Colonic mucosa (tissue), 4 donors: Measurements from ENCODE around the gene HDLBP. TPM values are rescaled to one million over a fixed set of nuclear protein-coding genes. Genes with fewer than 3 reads are reported as not detected.

ENCODE experiments used
- DNase-seq: peaks from one replicate; pipeline ENCODE4 v3.0.0-alpha.2; 2020
- H3K27ac ChIP-seq: fragments of 200-600 bp; one replicate; pipeline ENCODE4 v1.8.0; 2021
- H3K27me3 ChIP-seq: fragments of 200-600 bp; one replicate; pipeline ENCODE4 v1.8.0; 2021
- H3K36me3 ChIP-seq: fragments of 200-600 bp; one replicate; pipeline ENCODE4 v1.8.0; 2021
- H3K4me1 ChIP-seq: fragments of 200-600 bp; one replicate; pipeline ENCODE4 v1.8.0; 2021; ENCODE audit warnings: mild to moderate bottlenecking
- H3K4me3 ChIP-seq: fragments of 200-600 bp; one replicate; pipeline ENCODE4 v1.8.0; 2021
- H3K9ac ChIP-seq, 2 donors: one replicate each; pipeline ENCODE4 v1.7.0; 2013; ENCODE audit warnings: control low read depth in 2 of 2, low read depth in 2 of 2, low read length in 2 of 2
- H3K9me3 ChIP-seq: fragments of 200-600 bp; one replicate; pipeline ENCODE4 v1.8.0; 2021
- intact Hi-C: fragments of 100-400 bp; cut with DNase I; formaldehyde crosslinking; loops from one replicate; pipeline ENCODE4 v1.14.1; 2022
- total RNA-seq, 2 donors: library from RNA; stranded (reverse); fragmentation: NEBNext Ultra II Directional in 1 of 2; extraction: Animal tissue kit (Norgen Biotek cat#: 25700) in 1 of 2; gene quantifications; one replicate each; pipeline ENCODE4 v1.2.1, GENCODE V29; 2021
- TF ChIP-seq, protein P1 (sequence below): fragments of 200-600 bp; IDR thresholded peaks from one replicate; pipeline ENCODE4 v1.8.0; 2022; ENCODE audit warnings: antibody characterized with exemption, mild to moderate bottlenecking
- donor health status: healthy.
- donor health status: DM: no; HTN: no; CAD: no.
- donor health status: DM: no; HTN: no; CAD: no.

The HDLBP gene
- total RNA-seq, 2 donors from 2014 or later: 483 to 625 TPM

DNA sequence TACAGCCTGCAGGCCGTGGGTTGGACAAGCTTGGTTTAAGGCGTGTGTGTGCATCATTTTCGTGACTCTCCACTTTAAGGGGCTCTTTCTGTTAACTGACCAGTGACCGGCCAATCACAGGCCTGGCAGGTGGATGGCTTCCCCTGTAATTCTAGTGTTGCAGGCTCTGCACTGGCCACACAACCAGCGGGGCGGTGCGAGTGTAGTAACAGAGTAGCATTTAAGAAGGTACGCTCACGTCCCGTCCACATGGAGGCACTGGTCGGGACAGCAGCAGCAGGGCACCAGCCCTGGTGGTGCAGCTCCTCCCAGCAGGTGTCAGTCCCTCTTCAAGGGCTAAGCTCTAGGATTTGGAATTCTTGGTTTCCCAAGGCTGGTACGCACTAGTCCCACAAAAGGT, 135.0 kb downstream of the HDLBP start:
- Histone ChIP-seq H3K27ac (no peak overlapping the region), H3K9ac (no peak overlapping the region), H3K27me3 (no peaks in the 10 kb centered on the region), H3K4me1 (no peaks in the 10 kb centered on the region), H3K36me3 (no peaks in the 10 kb centered on the region), H3K9me3 (no peaks in the 10 kb centered on the region), H3K4me3 (no peak overlapping the region)
- intact Hi-C loops: no loop called here
- DNase-seq: no peak
- TF ChIP-seq, protein P1, sequence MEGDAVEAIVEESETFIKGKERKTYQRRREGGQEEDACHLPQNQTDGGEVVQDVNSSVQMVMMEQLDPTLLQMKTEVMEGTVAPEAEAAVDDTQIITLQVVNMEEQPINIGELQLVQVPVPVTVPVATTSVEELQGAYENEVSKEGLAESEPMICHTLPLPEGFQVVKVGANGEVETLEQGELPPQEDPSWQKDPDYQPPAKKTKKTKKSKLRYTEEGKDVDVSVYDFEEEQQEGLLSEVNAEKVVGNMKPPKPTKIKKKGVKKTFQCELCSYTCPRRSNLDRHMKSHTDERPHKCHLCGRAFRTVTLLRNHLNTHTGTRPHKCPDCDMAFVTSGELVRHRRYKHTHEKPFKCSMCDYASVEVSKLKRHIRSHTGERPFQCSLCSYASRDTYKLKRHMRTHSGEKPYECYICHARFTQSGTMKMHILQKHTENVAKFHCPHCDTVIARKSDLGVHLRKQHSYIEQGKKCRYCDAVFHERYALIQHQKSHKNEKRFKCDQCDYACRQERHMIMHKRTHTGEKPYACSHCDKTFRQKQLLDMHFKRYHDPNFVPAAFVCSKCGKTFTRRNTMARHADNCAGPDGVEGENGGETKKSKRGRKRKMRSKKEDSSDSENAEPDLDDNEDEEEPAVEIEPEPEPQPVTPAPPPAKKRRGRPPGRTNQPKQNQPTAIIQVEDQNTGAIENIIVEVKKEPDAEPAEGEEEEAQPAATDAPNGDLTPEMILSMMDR: no peak

DNA sequence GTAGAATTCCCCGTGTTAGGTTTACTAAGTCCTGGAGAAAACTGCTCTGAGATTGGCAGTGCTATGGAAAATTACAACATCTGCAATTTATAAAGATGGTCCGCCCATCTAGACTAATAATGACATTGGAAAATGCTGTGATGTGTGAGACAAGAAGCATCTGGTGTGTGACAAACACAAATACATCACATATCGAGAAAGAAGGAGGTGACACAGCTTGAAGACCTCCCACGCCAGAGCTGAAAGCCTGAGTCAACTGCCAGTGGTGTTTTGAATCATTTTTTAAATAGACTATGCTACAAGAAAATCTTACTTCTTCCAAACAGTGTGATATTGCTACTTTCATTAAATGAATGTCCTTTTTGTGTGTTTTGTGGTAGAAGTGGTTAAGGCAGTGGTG, 135.6 kb downstream of the HDLBP start:
- H3K27me3 ChIP-seq: no peaks in the 10 kb centered on the region
- TF ChIP-seq, protein P1: no peak
- no peak for DNase-seq
- H3K9ac ChIP-seq: no peak overlapping the region
- no peaks in the 10 kb centered on the region for H3K4me1 ChIP-seq
- intact Hi-C loops: no loop called here
- no peaks in the 10 kb centered on the region for H3K9me3 ChIP-seq
- H3K36me3 ChIP-seq: no peaks in the 10 kb centered on the region
- no peak overlapping the region for H3K4me3 ChIP-seq
- H3K27ac ChIP-seq: no peak overlapping the region

DNA sequence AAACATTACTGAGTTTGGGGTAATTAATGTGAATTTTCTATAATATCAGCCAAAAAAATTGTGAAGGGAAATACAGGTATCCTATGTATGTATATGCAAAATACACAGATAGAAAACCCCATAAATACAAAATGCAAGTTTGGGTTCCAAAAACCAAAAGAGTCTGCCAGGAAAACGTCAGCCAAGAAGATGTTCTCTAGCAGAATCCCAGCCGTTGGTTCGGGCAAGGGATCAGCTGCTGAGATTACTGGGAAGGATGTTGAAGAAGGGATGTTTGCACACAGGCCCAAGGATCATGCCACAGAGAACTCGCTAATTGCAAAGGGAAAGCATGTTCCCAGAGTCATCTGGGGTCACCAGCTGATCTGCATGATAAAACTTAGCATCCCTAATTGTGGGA, 136.5 kb downstream of the HDLBP start:
- intact Hi-C loops: no loop called here
- TF ChIP-seq, protein P1: no peak
- Histone ChIP-seq H3K4me3 (no peak overlapping the region), H3K27me3 (no peaks in the 10 kb centered on the region), H3K9me3 (no peaks in the 10 kb centered on the region), H3K27ac (no peak overlapping the region), H3K4me1 (no peaks in the 10 kb centered on the region), H3K9ac (no peak overlapping the region), H3K36me3 (no peaks in the 10 kb centered on the region)
- DNase-seq: no peak

DNA sequence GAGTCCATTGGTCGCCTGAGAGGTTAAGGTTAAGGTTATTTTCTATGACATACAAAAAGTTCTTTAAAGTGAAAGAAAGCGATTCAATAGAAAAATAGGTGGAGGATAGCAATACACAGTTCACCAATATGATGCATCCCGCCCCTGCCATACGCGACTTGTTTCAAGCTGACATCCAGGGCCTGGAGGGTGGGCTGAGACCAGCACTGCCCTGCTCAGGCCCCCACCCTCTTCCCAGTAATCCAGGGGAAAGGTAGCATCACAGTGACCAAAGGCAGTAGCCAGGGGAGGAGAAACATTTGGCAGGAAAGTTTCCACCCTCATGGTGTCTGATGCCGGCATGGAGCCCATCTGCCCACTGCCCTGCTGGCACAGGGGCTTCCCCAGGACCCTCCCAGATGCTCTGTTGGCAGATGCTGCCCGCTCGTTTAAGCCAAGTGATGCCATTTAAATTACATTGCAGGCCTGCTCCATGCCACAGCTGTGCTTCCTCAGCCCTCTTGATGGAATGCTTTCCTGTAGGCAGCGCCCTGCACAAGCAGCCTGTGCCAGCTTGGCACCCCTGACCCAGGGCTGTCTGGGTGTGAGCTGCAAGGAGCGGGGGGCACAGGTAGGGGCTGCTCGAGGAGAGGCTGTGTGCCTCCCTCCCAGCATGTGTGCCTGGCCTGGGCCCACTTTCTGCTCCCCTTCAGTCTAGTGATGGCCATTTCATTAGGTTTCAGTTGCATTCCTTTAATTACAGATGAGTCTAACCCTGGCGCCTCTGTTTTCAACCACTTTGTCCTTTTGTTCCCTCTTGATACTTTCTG, 137.7 kb downstream of the HDLBP start:
- Histone ChIP-seq H3K9ac (no peak overlapping the region), H3K4me3 (no peak overlapping the region), H3K36me3 (no peaks in the 10 kb centered on the region), H3K27ac (no peak overlapping the region), H3K9me3 (no peaks in the 10 kb centered on the region), H3K27me3 (no peaks in the 10 kb centered on the region), H3K4me1 (no peaks in the 10 kb centered on the region)
- no peak for DNase-seq
- TF ChIP-seq, protein P1: no peak
- intact Hi-C loops: no loop called here

Other genes starting within 250 kb of the HDLBP start
- 10 to 100 TPM; 20.2 to 25.5 TPM for gene MTERF4, start 213.4 kb downstream of the HDLBP start, total RNA-seq
- 10 to 100 TPM in 1 of 2 donors, 1 to 10 TPM in 1; 5.6 to 39.2 TPM for gene PASK, start 166.2 kb downstream of the HDLBP start, total RNA-seq
- gene PPP1R7, start 165.2 kb downstream of the HDLBP start, total RNA-seq: 10 to 100 TPM; 74.7 to 77.8 TPM
- gene ANO7, start 127.0 kb downstream of the HDLBP start, total RNA-seq: 10 to 100 TPM; 41.4 to 55.0 TPM
- 100 to 1,000 TPM; 196 to 244 TPM for gene SEPTIN2, start 253 bp upstream of the HDLBP start, total RNA-seq
- 100 to 1,000 TPM; 107 to 122 TPM for gene FARP2, start 40.6 kb upstream of the HDLBP start, total RNA-seq
- 100 to 1,000 TPM in 1 of 2 donors, 10 to 100 TPM in 1; 87.8 to 144 TPM for gene STK25, start 192.9 kb upstream of the HDLBP start, total RNA-seq
- gene BOK, start 243.1 kb upstream of the HDLBP start, total RNA-seq: 10 to 100 TPM in 1 of 2 donors, 1 to 10 TPM in 1; 8.3 to 14.1 TPM